HG03025 (cell line): ENCODE data around the gene MAPRE2.

Experiments
- ATAC-seq: cut with Tn5 transposase; IDR thresholded peaks from one replicate; pipeline ENCODE4 v1.9.1; 2021; ENCODE audit warnings: mild to moderate bottlenecking, moderate library complexity; ENCODE audit not compliant: unreplicated experiment, low FRiP score

Gene MAPRE2

DNA sequence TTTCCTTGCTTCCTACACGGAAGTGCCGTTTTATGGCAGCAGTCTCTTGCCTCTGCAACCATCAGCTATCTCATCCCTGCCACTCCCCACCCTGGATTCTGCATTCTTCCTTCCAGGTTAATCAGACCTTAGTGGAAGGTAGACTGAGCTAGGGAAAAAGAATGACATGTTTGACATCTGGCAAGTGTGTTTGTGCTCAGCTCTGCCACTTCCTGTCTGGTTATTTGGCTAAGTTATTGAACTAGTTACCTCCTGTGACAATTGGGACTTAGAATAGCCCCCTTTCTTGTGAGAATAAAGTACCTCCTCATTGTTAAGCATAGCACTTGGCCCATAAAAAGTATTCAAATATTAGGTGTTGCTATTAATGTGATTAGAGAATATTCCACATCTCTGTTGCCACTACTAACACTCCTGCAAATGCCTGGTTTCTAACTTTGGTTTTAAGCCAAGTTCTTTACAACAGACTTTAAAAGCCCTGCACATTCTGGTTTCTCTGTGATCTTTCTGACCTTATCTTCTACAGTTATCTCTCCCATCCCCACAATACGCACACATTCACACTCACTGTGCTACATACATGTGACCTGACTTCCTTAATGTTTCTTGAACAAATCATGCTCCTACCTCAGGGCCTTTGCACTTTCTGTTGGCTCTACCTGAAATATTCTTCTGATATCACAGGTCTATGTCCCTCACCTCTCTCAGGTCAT is 10.8 kb upstream of the MAPRE2 start:
- ATAC-seq, result no peak

DNA sequence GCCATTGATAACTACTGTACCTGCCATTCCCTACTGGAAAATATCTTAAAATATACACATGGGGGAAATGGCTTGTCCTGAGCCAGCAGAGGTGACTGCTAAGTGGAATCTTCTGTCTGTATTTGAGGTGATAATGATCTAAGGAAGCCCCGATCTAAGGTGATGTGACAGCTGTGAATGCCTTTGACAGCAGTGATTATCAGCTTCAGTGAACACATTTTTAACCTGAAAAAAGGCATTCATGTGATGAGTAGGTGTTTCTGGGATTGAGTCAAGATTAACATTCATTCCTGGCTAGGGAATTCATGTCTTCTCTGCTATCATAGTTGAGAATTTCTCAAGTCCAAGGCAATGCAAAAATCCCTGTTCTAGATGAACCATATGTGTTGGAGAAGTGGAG is 9.1 kb upstream of the MAPRE2 start:
- no peak for ATAC-seq

- ATAC-seq, result no peak
Measured at GRCh38 chr18:35038029-35038428, 3.2 kb upstream of the MAPRE2 start.

GRCh38 chr18:35038881-35039491 is 2.2 kb upstream of the MAPRE2 start:
- ATAC-seq, result no peak

DNA sequence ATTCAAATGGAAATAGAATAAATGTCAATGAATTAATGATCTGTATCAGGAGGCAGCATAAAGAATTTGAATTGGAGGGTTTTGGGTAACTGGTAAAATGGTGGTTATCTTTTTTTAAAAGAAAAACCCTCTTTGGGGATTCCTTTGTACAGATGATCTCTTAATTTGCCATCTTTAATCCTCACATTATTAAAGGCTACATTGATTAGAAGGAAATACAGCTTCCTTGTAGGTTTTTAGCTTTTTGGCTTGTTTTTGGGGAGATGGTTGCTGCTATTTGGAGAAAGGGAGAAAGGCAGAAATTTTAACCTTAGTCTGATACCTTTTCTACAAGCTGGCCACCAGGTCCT is 600 bp upstream of the MAPRE2 start:
- ATAC-seq, result no peak

DNA sequence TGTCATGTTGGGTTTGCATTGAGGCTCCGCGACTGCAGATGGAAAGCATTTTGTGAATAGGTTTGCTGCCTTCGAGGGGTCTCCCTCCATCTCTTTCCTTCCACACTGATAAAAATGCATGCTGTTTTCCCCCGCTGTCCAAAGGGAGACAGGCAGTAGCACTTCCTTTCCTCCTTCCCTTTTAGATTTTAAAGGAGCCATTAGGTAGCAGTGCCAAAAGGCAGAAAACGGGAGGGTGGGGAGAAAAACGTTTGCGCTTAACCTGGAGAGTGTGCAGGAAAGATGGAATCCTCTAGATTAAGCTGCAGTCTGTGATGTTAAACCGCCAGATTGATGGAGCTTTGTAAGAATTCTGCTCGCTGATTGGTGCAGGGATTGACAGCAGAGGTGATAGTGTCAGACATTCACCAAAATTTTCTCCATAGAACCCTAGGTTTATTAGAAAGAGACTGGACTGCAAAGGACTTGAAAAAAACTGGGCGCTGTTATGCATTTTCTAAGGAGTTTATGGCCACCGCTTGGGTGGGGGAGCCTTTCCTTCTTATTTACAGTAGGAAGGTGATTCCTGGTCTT is 688 bp downstream of the MAPRE2 start:
- ATAC-seq, result no peak

- no peak for ATAC-seq
Measured at GRCh38 chr18:35042389-35043071, 1.3 kb downstream of the MAPRE2 start.

DNA sequence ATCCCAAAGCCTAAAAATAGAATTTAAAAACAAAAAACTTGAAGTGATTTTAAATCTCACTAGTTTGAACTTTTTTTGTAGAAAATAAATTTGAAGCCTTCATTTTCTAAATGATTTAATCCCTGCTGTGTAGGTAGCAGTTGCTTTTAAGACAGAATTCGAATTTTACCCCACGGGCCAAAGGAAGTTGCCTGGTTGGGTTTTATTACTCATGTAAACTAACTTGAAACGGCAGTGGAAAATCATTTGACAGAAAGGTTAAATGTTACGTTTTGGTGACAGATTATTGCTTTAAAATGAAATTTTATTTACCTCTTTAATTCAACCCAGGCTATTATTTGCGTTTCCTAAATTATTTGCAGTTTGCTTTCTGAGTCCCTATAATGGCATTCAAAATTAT is 2.0 kb downstream of the MAPRE2 start:
- no peak for ATAC-seq

GRCh38 chr18:35045121-35045520 is 3.9 kb downstream of the MAPRE2 start:
- ATAC-seq, result no peak

- ATAC-seq, result no peak
Measured at GRCh38 chr18:35045806-35046205, 4.6 kb downstream of the MAPRE2 start.

- ATAC-seq, result no peak
Measured at GRCh38 chr18:35047697-35048292, 6.6 kb downstream of the MAPRE2 start.

GRCh38 chr18:35049111-35050027 is 8.2 kb downstream of the MAPRE2 start:
- no peak for ATAC-seq

GRCh38 chr18:35050028-35050546 is 8.9 kb downstream of the MAPRE2 start:
- no peak for ATAC-seq

GRCh38 chr18:35050705-35051195 is 9.5 kb downstream of the MAPRE2 start:
- ATAC-seq, result no peak

GRCh38 chr18:35051641-35052377 is 10.6 kb downstream of the MAPRE2 start:
- ATAC-seq, result no peak

GRCh38 chr18:35054401-35054800 is 13.2 kb downstream of the MAPRE2 start:
- ATAC-seq, result no peak

DNA sequence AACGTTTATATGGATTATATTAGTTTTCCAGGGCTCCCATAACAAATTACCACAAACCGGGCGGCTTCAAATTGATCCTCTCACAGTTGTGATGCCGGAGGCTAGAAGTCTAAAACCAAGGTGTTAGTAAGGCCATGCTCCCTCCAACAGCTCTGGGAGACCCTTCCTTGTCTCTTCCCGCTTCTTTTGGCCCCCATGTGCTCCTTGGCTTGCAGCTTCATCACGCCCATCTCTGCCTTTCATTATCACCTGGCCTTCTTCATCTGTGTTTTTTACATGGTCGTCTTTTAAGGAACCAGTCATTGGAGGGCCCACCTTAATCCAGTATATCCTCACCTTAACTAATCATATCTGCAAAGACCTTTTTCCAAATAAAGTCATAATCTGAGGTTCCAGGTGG is 13.9 kb downstream of the MAPRE2 start:
- ATAC-seq, result no peak

- ATAC-seq, result no peak
Measured at GRCh38 chr18:35055726-35056125, 14.5 kb downstream of the MAPRE2 start.

GRCh38 chr18:35059280-35059927 is 18.2 kb downstream of the MAPRE2 start:
- no peak for ATAC-seq
